ENCODE results near the gene STK24. TPM values are rescaled to one million over a fixed set of nuclear protein-coding genes. Genes with fewer than 3 reads are reported as not detected.
"Not testable (repeated sequence)": the region's sequence is repeated elsewhere in the genome, so short reads cannot be mapped to it uniquely, and the experiment has no call there.

The STK24 gene
- total RNA-seq, 1 experiment from 2014 or later = 107 TPM

DNA sequence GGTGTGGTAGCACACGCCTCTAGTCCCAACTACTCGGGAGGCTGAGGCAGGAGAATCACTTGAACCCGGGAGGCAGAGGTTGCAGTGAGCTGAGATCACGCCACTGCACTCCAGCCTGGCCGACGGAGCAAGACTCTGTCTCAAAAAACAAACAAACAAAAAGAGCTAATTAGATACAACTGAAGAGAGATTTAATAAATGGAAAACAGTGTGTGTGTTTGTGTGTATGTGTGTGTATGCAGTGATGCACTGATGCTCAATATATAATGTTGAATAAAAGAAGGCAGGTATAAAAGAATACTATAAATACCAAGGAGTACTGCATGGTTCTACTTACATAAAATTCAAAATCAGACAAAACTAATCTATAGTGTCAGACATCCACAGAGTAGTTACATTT lies 13.6 kb upstream of the STK24 start:
- not testable (repeated sequence) for DNase-seq; H3K27me3 ChIP-seq (ENCODE audit: control insufficient read depth, insufficient read depth, low read length); H3K4me3 ChIP-seq (ENCODE audit: insufficient read depth, low read depth, low read length); H3K36me3 ChIP-seq (replicated peaks; ENCODE audit: control insufficient read depth, insufficient read depth, low read length)

DNA sequence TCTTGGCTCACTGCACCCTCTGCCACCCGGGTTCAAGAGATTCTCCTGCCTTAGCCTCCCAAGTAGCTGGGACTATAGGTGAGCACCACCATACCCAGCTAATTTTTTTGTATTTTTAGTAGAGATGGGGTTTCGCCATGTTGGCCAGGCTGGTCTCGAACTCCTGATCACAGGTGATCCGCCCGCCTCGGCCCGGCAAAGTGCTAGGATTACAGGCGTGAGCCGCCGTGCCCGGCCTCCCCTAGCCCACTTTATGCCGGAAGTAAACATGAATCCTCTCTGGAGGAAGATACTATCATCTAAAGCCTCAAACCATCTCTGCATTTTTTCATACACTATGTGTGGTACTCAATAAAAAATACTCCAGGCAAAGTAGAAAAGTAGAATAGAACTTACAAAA lies 12.6 kb upstream of the STK24 start:
- not testable (repeated sequence) for H3K4me3 ChIP-seq (ENCODE audit: insufficient read depth, low read depth, low read length); DNase-seq; H3K27me3 ChIP-seq (ENCODE audit: control insufficient read depth, insufficient read depth, low read length); H3K36me3 ChIP-seq (replicated peaks; ENCODE audit: control insufficient read depth, insufficient read depth, low read length)

DNA sequence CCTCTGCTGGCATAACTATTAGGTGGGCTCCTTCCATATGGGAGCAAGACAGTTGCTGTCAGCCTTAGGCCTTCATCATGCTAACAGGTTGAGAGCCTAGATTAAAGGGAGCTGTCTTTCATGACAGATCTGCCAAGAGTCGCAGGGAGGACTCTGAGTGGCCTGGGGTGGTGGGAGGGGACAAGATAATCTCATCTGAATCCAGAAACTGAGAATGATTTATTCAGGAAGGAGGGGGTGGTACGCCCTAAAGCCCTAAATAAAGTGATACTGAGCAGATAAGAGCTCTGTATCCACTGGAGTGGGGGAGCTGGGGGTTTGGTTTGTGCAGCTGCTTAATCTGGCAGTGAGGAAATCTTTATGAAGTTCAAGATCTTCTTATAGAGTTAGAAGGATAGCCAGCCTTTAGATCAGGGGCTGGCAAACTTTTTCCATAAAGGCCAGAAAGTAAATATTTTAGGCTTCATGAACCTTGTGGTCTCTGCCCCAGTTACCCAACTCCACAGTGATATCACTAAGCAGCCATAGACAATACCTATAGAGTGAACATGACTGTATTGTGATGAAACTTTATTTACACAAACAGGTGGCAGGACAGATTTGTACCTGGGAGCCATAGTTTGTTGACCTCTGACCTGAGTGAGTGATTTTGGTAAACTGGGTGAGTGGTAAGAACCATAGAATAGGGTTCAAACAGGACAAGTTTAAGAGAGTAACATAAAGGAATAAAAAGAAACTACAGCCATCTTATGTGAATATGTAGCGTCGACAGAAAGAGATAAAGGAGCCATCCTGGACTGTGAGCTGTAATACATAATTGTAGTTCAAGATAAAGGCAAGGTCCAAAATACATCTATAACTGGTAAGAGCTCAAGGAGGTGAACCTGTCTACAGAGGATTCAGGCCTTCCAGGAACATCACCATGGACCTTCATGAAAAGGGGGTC lies 9.8 kb upstream of the STK24 start:
- Histone ChIP-seq H3K36me3 (replicated peaks; ENCODE audit: control insufficient read depth, insufficient read depth, low read length) (no peaks in the 10 kb centered on the region), H3K4me3 (ENCODE audit: insufficient read depth, low read depth, low read length) (no peak overlapping the region), H3K27me3 (ENCODE audit: control insufficient read depth, insufficient read depth, low read length) (no peaks in the 10 kb centered on the region)
- DNase-seq = no peak

DNA sequence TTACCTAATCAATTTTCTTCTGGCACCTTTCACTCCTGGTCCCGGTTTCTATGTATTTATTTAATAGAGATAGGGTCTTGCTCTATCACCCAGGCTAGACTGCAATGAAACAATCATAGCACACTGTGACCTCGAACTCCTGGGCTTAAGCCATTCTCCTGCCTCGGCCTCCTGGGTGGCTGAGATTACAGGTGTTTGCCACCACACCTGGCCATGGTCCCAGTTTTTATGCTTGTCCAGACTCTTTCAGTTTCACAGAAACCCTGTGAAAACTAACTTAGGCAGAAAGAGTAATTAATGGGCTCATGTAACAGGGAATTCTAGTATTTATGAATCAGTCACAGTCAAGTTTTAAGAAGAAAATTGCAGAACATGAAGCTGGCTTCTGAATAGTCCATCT lies 9.0 kb upstream of the STK24 start:
- DNase-seq = no peak
- no peak overlapping the region for H3K4me3 ChIP-seq (ENCODE audit: insufficient read depth, low read depth, low read length)
- H3K36me3 ChIP-seq (replicated peaks; ENCODE audit: control insufficient read depth, insufficient read depth, low read length) = no peaks in the 10 kb centered on the region
- H3K27me3 ChIP-seq (ENCODE audit: control insufficient read depth, insufficient read depth, low read length) = no peaks in the 10 kb centered on the region

DNA sequence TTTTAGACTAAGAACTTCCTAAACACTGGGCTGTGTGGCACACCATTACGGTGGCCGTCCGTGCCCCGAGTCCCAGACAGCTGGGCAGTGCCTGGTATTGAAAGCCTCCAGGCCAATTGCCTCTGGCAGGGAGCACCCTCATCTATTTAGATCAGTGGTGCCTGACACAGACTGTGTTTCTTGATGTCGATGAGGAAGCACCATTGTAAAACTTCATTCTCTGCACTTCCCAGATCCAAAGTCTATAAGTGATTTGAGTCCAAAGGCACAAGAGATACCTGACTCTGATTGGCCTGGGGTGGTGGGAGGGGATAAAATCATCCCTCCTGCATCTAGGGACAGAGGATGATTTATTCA lies 8.5 kb upstream of the STK24 start:
- Histone ChIP-seq H3K27me3 (ENCODE audit: control insufficient read depth, insufficient read depth, low read length) (no peaks in the 10 kb centered on the region), H3K36me3 (replicated peaks; ENCODE audit: control insufficient read depth, insufficient read depth, low read length) (no peaks in the 10 kb centered on the region), H3K4me3 (ENCODE audit: insufficient read depth, low read depth, low read length) (no peak overlapping the region)
- DNase-seq = no peak

DNA sequence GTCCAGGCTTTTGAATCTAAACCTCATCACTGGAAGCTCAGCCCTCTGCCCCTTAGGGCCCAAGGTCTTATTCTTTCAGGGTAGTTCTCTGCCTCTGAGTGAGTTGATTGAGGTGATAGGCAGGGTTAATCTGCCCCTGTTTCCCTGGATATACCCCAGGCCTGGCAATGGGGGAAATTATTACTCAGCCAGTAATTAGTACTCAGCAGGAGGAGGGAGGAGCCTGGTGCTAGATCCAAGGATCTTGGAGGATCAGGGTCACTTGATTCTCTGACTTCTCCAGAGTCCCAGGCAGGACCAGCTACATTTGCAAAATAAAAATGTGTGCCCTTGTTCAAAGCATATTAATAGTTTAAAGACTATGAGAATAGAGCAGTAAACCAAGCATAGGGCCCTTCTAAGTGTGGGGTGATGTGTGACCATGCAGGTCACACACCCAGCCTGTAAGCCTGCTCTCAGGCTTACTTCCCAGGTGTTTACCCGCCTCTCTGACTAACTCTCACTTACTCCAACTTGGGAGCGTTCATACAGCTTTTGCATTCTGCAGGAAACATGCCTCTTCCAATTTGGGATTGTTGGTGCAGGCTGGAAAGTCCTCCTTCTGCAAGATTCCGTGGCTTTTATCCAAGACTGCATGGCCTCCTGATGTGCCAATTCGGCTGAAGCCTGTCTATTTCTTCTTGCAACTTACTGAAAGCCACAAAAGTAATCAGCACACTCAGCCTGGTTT lies 7.9 kb upstream of the STK24 start:
- Histone ChIP-seq H3K36me3 (replicated peaks; ENCODE audit: control insufficient read depth, insufficient read depth, low read length) (no peaks in the 10 kb centered on the region), H3K4me3 (ENCODE audit: insufficient read depth, low read depth, low read length) (no peak overlapping the region), H3K27me3 (ENCODE audit: control insufficient read depth, insufficient read depth, low read length) (no peaks in the 10 kb centered on the region)
- DNase-seq = no peak

DNA sequence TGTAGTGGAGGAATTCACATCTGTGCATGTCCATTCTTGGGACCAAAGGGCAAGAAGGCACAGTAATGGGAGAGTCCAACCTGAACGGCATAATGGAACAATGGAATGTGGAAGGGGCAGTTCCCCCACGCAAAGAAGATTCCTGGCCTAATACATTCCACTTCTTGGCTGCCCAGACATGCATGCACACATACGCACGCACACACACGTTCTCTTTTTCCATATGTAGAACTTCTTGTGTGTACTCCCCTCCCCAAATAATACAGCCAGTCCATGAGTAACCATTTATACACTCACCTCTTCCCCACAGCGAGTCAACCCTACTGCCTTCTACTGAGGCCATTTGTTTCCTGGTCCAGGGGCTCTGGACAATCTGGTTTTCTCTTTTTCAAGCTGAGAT lies 6.0 kb upstream of the STK24 start:
- no peaks in the 10 kb centered on the region for H3K36me3 ChIP-seq (replicated peaks; ENCODE audit: control insufficient read depth, insufficient read depth, low read length)
- no peak overlapping the region for H3K4me3 ChIP-seq (ENCODE audit: insufficient read depth, low read depth, low read length)
- DNase-seq = no peak
- H3K27me3 ChIP-seq (ENCODE audit: control insufficient read depth, insufficient read depth, low read length) = no peaks in the 10 kb centered on the region

DNA sequence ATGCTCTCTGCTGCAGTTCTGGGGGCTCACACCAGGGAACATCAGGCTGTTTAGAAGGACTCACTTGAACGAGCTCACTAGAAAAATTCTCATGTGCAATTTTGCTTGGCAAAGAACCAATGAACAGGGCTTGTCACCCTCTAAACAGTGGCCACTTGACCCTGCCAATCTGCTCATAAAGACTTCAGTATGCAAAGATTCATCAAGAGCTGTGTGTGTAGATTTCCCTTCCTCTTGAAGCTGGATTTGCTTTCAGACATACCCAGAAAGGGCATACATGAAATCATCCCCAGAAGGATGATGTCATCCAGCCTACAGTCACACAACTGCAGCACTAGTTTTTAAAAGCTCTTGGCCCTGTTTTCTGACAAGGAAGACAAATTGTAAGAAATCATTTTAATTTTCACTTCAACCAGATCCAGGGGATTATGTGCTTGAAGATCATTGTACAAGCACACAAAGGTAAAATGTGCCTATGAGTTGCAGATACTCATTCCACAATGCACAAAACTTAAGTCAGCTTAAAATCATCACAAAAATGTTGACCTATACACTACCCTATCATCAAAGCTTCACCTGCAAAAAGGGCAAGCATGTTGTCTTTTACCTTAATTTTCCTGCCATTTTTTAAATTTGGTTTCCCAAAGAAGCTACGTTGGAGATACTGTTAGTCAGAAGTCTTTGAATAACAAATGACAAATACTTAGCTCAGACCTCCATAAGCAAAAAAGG lies 5.2 kb upstream of the STK24 start:
- Histone ChIP-seq H3K36me3 (replicated peaks; ENCODE audit: control insufficient read depth, insufficient read depth, low read length) (no peaks in the 10 kb centered on the region), H3K27me3 (ENCODE audit: control insufficient read depth, insufficient read depth, low read length) (no peaks in the 10 kb centered on the region)
- DNase-seq = no peak

DNA sequence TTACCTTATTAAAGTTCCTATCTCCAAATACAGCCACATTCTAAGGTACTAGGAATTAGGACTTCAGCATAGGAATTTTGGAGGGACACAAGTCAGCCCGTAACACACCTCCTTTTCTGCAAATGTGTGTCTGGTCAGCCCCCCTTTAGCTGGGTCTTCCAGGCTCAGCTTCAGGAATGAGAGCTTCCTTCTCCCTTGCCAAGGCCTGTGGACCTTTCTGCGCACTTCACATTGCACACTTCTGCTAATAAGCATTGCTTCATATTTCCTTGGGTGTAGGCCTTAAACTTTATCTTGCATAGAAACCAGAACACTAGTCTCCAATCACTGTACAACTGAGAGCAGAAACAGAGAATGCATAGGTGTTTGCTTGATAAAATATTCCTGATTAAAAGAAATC lies 4.5 kb upstream of the STK24 start:
- Histone ChIP-seq H3K36me3 (replicated peaks; ENCODE audit: control insufficient read depth, insufficient read depth, low read length) (no peaks in the 10 kb centered on the region), H3K27me3 (ENCODE audit: control insufficient read depth, insufficient read depth, low read length) (no peaks in the 10 kb centered on the region), H3K4me3 (ENCODE audit: insufficient read depth, low read depth, low read length) (no peak overlapping the region)
- no peak for DNase-seq

More for the DNA sequence above, 5.2 kb upstream of the STK24 start:
- H3K4me3 ChIP-seq (ENCODE audit: insufficient read depth, low read depth, low read length) = no peak overlapping the region

DNA sequence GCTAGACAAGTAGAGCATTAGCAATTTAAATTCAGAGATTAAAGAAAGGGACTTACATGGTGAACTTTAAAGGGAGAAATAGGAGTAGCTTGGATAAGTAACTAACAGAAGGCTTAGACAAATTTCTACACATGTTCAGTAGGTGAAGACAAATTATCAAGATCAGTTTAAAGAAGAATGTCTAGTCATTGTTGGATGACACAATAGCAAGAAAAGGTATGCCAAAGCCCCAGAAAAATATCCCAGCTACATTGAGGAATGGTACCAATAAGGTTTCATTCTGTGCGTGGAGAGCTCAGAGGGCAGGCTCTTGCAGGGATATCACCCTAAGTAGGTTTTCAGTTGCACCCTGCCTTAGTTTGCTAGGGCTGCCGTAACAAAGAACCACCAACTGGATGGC lies 3.5 kb upstream of the STK24 start:
- Histone ChIP-seq H3K4me3 (ENCODE audit: insufficient read depth, low read depth, low read length) (no peak overlapping the region), H3K27me3 (ENCODE audit: control insufficient read depth, insufficient read depth, low read length) (no peaks in the 10 kb centered on the region), H3K36me3 (replicated peaks; ENCODE audit: control insufficient read depth, insufficient read depth, low read length) (no peaks in the 10 kb centered on the region)
- no peak for DNase-seq

DNA sequence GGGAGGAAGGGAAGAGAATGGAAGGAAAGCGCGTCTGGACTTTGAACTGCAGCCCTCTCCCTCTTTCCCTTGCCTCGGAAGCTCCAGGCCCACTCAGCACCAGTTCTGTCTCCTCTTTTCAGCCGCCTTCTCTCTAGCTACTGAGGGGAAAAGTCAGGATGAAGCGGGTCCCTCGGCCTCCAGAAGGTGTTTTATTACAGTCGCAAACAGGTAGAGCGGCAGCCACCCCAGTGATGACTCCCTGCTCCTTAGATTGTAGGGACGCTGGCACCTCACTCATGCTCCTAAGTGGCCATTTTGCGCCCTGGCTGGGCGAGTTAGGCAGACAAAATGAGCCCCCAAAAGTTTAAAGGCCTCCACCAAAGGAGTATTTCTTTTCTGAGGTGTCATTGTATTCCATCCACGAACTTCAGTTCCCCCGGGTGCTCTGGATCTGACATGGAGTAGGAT lies 954 bp upstream of the STK24 start:
- Histone ChIP-seq H3K36me3 (replicated peaks; ENCODE audit: control insufficient read depth, insufficient read depth, low read length) (no peaks in the 10 kb centered on the region), H3K27me3 (ENCODE audit: control insufficient read depth, insufficient read depth, low read length) (no peaks in the 10 kb centered on the region), H3K4me3 (ENCODE audit: insufficient read depth, low read depth, low read length) (peak overlapping the region; percentile 60)
- DNase-seq = no peak

DNA sequence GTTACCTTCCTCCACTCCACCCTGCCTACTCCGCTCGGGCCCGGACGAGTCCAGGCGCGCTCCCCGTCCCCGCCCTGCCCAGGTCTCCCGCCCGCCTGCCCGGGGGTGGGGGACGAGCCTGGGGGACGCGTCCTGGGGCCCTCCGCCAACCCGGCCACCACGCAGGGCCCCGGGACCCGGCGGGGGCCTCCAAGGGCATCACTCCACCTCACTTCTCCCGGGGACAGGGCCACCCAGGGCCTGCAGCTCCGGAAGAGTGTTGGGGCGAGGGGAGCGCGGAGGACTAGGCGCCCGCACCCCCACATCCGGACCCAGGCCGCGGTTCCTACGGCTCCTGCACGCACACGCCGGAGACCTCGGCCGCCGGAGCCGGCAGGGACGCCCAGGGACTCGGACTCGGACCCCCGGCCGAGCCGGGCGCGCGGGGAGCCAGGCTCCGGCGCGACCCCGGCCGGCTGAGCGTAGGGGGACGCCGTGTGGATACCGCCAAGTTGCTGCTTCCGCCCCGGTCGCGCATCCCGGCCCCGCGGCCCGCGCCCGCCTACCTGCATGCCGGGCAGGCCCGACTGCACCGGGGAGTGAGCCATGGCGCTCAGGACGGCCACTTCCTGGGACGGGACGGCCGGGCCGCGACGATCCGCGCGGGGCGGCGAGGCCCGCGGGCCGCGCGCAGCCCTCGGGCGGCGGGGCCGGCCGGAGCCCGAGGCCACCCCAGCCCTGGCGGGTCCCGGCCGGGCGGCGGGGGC lies 534 bp downstream of the STK24 start:
- DNase-seq = peak; percentile 78
- Histone ChIP-seq H3K4me3 (ENCODE audit: insufficient read depth, low read depth, low read length) (peak overlapping the region; percentile 86), H3K36me3 (replicated peaks; ENCODE audit: control insufficient read depth, insufficient read depth, low read length) (no peaks in the 10 kb centered on the region), H3K27me3 (ENCODE audit: control insufficient read depth, insufficient read depth, low read length) (no peaks in the 10 kb centered on the region)

DNA sequence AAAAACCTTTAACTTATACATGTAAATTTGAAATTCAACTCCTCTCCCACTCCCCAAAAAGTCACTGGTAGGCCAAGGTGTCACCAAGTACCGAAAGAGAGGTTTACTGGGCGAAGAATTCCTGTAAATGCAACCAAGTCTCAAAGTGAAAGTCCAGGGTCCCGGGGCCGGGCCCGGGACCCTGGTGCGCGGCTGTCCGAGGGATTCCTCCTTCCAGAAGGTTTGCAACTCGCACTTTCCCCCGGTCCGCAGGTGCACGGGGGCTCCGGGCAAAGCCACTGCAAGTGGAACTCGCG lies 1.1 kb downstream of the STK24 start:
- H3K36me3 ChIP-seq (replicated peaks; ENCODE audit: control insufficient read depth, insufficient read depth, low read length) = no peaks in the 10 kb centered on the region
- DNase-seq = no peak
- no peaks in the 10 kb centered on the region for H3K27me3 ChIP-seq (ENCODE audit: control insufficient read depth, insufficient read depth, low read length)
- peak overlapping the region; percentile 86 for H3K4me3 ChIP-seq (ENCODE audit: insufficient read depth, low read depth, low read length)
